Lower leg skin (tissue), 4 donors: ENCODE results near the gene SMOC2. TPM values are rescaled to one million over a fixed set of nuclear protein-coding genes. Genes with fewer than 3 reads are reported as not detected.

Experiments used
- DNase-seq, 2 donors: peaks; one replicate each; pipeline ENCODE4 v3.0.0-alpha.2; 2019; ENCODE audit warnings: low spot score in 2 of 2
- H3K4me3 ChIP-seq: fragments of 200-600 bp; sonication (generic); 2 replicates; pipeline ENCODE4 v1.5.1; 2017; ENCODE audit warnings: mild to moderate bottlenecking, low read depth; ENCODE audit not compliant: poor library complexity, severe bottlenecking
- POLR2A ChIP-seq, 2 donors: fragments of 450-650 bp; IDR thresholded peaks; one replicate each; pipeline ENCODE4 v1.6.1; 2016 to 2017; ENCODE audit warnings: antibody characterized with exemption in 2 of 2, mild to moderate bottlenecking in 1 of 2, moderate library complexity in 1 of 2
- WGBS, 2 donors: methylation state at CpG; one replicate each; pipeline ENCODE4 v1.1.5; 2018; 5-methylcytosine and 5-hydroxymethylcytosine counted together
- intact Hi-C: fragments of 100-400 bp; cut with DNase I; formaldehyde crosslinking; loops from one replicate; pipeline ENCODE4 v1.15.0; 2023; ENCODE audit warnings: low total_unique reads
- total RNA-seq, 4 donors: library from RNA; depleted of rRNA; stranded (reverse); fragments of >200 nt; gene quantifications; one replicate each; pipeline ENCODE4 v1.1.0, GENCODE V29; 2016
- TF ChIP-seq, protein P1 (sequence below), 3 donors: fragments of 450-650 bp; IDR thresholded peaks; one replicate each; pipeline ENCODE4 v1.5.1; 2016; ENCODE audit warnings: antibody characterized with exemption in 3 of 3, mild to moderate bottlenecking in 3 of 3, moderate library complexity in 2 of 3

The SMOC2 gene
- total RNA-seq, 4 donors from 2014 or later, result 12.5 to 26.1 (median 13.0) TPM

DNA sequence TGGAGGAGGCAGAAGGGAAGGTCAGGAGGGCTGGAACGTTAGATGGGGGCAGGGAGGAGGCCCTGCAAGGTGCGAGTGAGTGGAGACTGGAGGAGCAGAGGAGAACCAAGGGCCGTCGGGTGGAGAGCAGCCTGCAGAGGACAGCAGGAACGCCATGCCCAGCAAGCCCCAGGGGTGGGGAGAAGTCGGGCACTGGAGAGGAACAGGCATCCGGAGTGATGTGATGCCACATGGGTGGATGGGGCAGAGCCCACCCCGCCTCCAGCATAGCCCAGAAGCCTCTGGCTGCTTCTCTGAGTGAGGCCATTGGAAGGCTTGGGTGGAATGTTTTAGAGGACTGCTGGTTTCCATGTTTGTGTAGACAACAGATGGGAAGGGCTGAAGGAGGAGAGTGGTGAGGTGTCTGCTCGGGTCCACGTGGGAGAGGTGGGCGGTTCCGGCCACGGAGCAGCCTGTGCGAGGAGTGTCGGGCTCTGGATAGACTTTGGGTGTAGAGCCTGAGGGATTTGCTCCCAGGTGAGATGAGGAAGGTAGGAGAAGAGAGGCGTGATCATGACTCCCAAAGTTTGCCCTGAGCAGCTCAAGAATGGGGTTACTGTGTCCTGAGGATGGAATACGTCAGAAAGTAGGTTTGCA lies 221.4 kb downstream of the SMOC2 start:
- intact Hi-C loops, result no loop called here
- TF ChIP-seq POLR2A (IDR thresholded peaks at IDR 0.05), result no peak
- TF ChIP-seq, protein P1, sequence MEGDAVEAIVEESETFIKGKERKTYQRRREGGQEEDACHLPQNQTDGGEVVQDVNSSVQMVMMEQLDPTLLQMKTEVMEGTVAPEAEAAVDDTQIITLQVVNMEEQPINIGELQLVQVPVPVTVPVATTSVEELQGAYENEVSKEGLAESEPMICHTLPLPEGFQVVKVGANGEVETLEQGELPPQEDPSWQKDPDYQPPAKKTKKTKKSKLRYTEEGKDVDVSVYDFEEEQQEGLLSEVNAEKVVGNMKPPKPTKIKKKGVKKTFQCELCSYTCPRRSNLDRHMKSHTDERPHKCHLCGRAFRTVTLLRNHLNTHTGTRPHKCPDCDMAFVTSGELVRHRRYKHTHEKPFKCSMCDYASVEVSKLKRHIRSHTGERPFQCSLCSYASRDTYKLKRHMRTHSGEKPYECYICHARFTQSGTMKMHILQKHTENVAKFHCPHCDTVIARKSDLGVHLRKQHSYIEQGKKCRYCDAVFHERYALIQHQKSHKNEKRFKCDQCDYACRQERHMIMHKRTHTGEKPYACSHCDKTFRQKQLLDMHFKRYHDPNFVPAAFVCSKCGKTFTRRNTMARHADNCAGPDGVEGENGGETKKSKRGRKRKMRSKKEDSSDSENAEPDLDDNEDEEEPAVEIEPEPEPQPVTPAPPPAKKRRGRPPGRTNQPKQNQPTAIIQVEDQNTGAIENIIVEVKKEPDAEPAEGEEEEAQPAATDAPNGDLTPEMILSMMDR (IDR thresholded peaks at IDR 0.05), result no peak
- DNase-seq, result peak in 1 of 2 donors; percentile 64
- WGBS, 2 donors, result 90 to 91% methylated on average over 17 of the region's 17 CpGs
- no peak overlapping the region for H3K4me3 ChIP-seq

DNA sequence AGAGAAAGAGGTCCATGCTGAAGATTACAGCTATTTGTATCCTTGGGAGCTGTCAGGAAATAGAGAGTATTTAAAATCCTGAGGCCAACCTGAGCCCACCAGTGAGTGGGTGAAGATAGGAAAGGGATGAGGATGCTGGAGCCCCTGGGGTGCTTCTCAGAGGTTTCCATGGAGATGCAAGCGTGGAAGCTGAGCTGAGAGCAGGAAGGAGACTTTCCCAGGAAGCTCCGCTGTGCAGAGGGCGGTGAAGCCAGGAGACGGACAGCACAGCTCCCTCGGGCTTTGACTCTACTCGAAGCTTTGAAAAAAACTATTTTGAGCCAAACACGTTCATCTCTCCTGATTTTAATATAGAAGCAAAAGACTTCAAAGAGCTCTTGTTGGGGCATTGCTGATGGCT lies 222.1 kb downstream of the SMOC2 start:
- peak in 1 of 2 donors; percentile 37 for DNase-seq
- TF ChIP-seq, protein P1 (IDR thresholded peaks at IDR 0.05), result no peak
- TF ChIP-seq POLR2A (IDR thresholded peaks at IDR 0.05), result no peak
- H3K4me3 ChIP-seq, result no peak overlapping the region
- intact Hi-C loops, result no loop called here
- WGBS, 2 donors, result 64 to 66% methylated on average over 7 of the region's 7 CpGs

DNA sequence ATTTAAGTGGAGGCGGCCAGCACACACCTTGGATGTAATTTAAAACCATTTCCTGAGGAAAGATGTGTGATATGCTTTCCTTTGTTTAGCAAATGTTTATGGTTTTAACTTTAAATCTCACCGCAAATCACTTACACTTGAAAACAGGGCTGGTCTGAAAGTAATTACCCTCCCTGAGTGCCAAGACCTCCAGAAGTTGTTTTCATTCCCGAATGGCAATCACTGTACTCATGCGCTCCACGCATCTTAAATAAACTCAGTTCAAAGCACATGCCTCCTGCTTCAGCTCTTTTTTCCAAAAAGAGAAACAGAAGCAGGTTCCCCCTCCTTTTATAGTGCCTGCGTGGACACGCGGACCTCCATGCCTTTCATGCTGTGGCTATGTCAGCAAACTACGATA lies 224.0 kb downstream of the SMOC2 start:
- no peak for DNase-seq
- intact Hi-C loops, result no loop called here
- 71 to 77% methylated on average over 9 of the region's 9 CpGs for WGBS, 2 donors
- no peak for TF ChIP-seq POLR2A (IDR thresholded peaks at IDR 0.05)
- TF ChIP-seq, protein P1 (IDR thresholded peaks at IDR 0.05), result no peak
- H3K4me3 ChIP-seq, result no peak overlapping the region

DNA sequence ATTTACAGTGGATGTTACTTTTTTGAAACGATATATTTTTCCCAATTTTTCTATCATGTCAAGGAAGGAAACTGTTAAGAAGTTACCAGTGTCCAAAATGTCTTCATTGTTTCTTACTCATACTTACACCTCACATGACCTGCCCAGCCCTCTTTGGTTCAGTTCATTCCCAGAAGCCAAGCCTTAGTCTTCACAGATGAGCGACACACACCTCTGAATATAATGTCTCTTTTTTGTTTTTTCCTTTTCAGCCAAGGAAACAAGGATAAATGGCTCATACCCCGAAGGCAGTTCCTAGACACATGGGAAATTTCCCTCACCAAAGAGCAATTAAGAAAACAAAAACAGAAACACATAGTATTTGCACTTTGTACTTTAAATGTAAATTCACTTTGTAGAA lies 225.2 kb downstream of the SMOC2 start:
- intact Hi-C loops, result no loop called here
- 50 to 57% methylated on average over 3 of the region's 3 CpGs for WGBS, 2 donors
- no peak for DNase-seq
- H3K4me3 ChIP-seq, result no peak overlapping the region
- TF ChIP-seq, protein P1 (IDR thresholded peaks at IDR 0.05), result no peak
- TF ChIP-seq POLR2A (IDR thresholded peaks at IDR 0.05), result no peak

DNA sequence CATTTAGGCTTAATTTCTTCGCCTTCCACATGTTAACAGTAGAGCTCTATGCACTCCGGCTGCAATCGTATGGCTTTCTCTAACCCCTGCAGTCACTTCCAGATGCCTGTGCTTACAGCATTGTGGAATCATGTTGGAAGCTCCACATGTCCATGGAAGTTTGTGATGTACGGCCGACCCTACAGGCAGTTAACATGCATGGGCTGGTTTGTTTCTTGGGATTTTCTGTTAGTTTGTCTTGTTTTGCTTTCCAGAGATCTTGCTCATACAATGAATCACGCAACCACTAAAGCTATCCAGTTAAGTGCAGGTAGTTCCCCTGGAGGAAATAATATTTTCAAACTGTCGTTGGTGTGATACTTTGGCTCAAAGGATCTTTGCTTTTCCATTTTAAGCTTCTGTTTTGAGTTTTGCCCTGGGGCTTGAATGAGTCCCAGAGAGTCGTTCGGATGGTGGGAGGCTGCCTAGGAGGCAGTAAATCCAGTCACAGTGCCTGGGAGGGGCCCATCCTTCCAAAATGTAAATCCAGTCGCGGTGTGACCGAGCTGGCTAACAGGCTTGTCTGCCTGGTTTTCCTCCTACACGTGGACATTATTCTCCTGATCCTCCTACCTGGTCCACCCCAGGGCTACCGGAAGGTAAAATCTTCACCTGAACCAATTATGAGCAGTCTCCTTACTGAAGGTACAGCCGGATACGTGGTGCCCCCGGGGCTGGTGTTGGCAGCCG lies 225.9 kb downstream of the SMOC2 start:
- peak in 1 of 2 donors; percentile 73 for DNase-seq
- intact Hi-C loops, result no loop called here
- no peak overlapping the region for H3K4me3 ChIP-seq
- WGBS, 2 donors, result 49 to 58% methylated on average over 18 of the region's 18 CpGs
- TF ChIP-seq POLR2A (IDR thresholded peaks at IDR 0.05), result no peak
- TF ChIP-seq, protein P1 (IDR thresholded peaks at IDR 0.05), result no peak
